MM.1S (cell line): ENCODE measurements around the gene ATP2A3.

Source experiments
- DNase-seq: peaks from one replicate; pipeline ENCODE4 v3.0.0-alpha.2; 2015
- H2AFZ ChIP-seq: fragments of 300-600 bp; sonication (generic); 2 replicates; pipeline ENCODE4 v1.6.0; 2016; ENCODE audit warnings: antibody characterized with exemption, low read length
- H3F3A ChIP-seq: fragments of 300-600 bp; sonication (generic); 2 replicates; pipeline ENCODE4 v1.6.1; 2016; ENCODE audit warnings: mild to moderate bottlenecking, antibody characterized with exemption, low read length, moderate library complexity, mixed read lengths; ENCODE audit not compliant: insufficient read depth
- H3K27ac ChIP-seq: fragments of 300-600 bp; sonication (generic); 2 replicates; pipeline ENCODE4 v1.5.1; 2016; ENCODE audit warnings: mild to moderate bottlenecking, low read length
- H3K27me3 ChIP-seq: fragments of 300-600 bp; sonication (generic); replicated peaks from 2 replicates; pipeline ENCODE4 v1.6.0; 2016; ENCODE audit warnings: low read length; ENCODE audit not compliant: insufficient read depth
- H3K36me3 ChIP-seq: fragments of 300-600 bp; sonication (generic); replicated peaks from 2 replicates; pipeline ENCODE4 v1.6.1; 2016; ENCODE audit warnings: mild to moderate bottlenecking, low read length, mixed read lengths; ENCODE audit not compliant: insufficient read depth
- H3K4me1 ChIP-seq: fragments of 300-600 bp; sonication (generic); 2 replicates; pipeline ENCODE4 v1.6.1; 2016; ENCODE audit warnings: low read length, mixed read lengths
- H3K4me2 ChIP-seq: fragments of 300-600 bp; sonication (generic); 2 replicates; pipeline ENCODE4 v1.6.0; 2016; ENCODE audit warnings: low read depth, low read length
- H3K4me3 ChIP-seq: fragments of 300-600 bp; sonication (generic); 2 replicates; pipeline ENCODE4 v1.5.1; 2016; ENCODE audit warnings: low read length, mixed read lengths
- H3K79me2 ChIP-seq: fragments of 300-600 bp; sonication (generic); 2 replicates; pipeline ENCODE4 v1.6.1; 2016; ENCODE audit warnings: mixed run types, low read length, mixed read lengths
- H3K9ac ChIP-seq: fragments of 300-600 bp; sonication (generic); 2 replicates; pipeline ENCODE4 v1.6.1; 2016; ENCODE audit warnings: low read length, mixed read lengths
- H3K9me2 ChIP-seq: fragments of 300-600 bp; sonication (generic); replicated peaks from 2 replicates; pipeline ENCODE4 v1.6.1; 2016; ENCODE audit warnings: mild to moderate bottlenecking, low read length, mixed read lengths; ENCODE audit not compliant: insufficient read depth
- H3K9me3 ChIP-seq: fragments of 300-600 bp; sonication (generic); replicated peaks from 2 replicates; pipeline ENCODE4 v1.6.1; 2016; ENCODE audit warnings: mild to moderate bottlenecking, low read length, mixed read lengths; ENCODE audit not compliant: insufficient read depth
- H4K20me1 ChIP-seq: fragments of 300-600 bp; sonication (generic); 2 replicates; pipeline ENCODE4 v1.6.1; 2016; ENCODE audit warnings: mild to moderate bottlenecking, low read length, moderate library complexity, mixed read lengths; ENCODE audit not compliant: insufficient read depth
- CTCF ChIP-seq: fragments of 300-600 bp; sonication (generic); IDR thresholded peaks from 2 replicates; pipeline ENCODE4 v1.5.1; 2016; ENCODE audit warnings: antibody characterized with exemption, low read length, mixed read lengths
- EZH2 ChIP-seq: fragments of 300-600 bp; sonication (generic); optimal IDR thresholded peaks from 2 replicates; pipeline ENCODE3; 2017; ENCODE audit warnings: low read depth, mild to moderate bottlenecking, antibody characterized with exemption, low read length, mixed read lengths
- EZH2phosphoT487 ChIP-seq: fragments of 300-600 bp; sonication (generic); IDR thresholded peaks from 2 replicates; pipeline ENCODE4 v1.6.1; 2018; ENCODE audit warnings: antibody characterized with exemption, low read length

ATP2A3 gene

GRCh38 chr17:3923466-3924190 lies 40.6 kb downstream of the ATP2A3 start:
- no peaks in the 10 kb centered on the region for H3K79me2 ChIP-seq
- no peak overlapping the region for H3K27ac ChIP-seq
- no peaks in the 10 kb centered on the region for H3K36me3 ChIP-seq
- H3K27me3 ChIP-seq = no peaks in the 10 kb centered on the region
- H2AFZ ChIP-seq = no peak overlapping the region
- H3K9me2 ChIP-seq = no peaks in the 10 kb centered on the region
- no peaks in the 10 kb centered on the region for H3K9me3 ChIP-seq
- no peak for DNase-seq
- TF ChIP-seq EZH2 = no peak
- no peak for TF ChIP-seq CTCF
- TF ChIP-seq EZH2phosphoT487 = no peak
- H3F3A ChIP-seq = peaks cover 19% of the 10 kb centered on the region; the same call in 1 of the 2 replicates
- no peaks in the 10 kb centered on the region for H3K4me1 ChIP-seq
- H4K20me1 ChIP-seq = no peaks in the 10 kb centered on the region
- no peak overlapping the region for H3K4me3 ChIP-seq
- no peak overlapping the region for H3K9ac ChIP-seq
- H3K4me2 ChIP-seq = no peak overlapping the region

- H3K9me3 ChIP-seq = no peaks in the 10 kb centered on the region
- TF ChIP-seq CTCF (no peak), EZH2 (no peak), EZH2phosphoT487 (no peak)
- H3K4me1 ChIP-seq = no peaks in the 10 kb centered on the region
- DNase-seq = no peak
- no peak overlapping the region for H3K27ac ChIP-seq
- no peak overlapping the region for H2AFZ ChIP-seq
- no peak overlapping the region for H3K4me3 ChIP-seq
- peaks cover 22% of the 10 kb centered on the region; the same call in 1 of the 2 replicates for H3F3A ChIP-seq
- H3K9ac ChIP-seq = no peak overlapping the region
- no peaks in the 10 kb centered on the region for H3K9me2 ChIP-seq
- H3K4me2 ChIP-seq = no peak overlapping the region
- no peaks in the 10 kb centered on the region for H3K79me2 ChIP-seq
- H3K27me3 ChIP-seq = no peaks in the 10 kb centered on the region
- no peaks in the 10 kb centered on the region for H4K20me1 ChIP-seq
- H3K36me3 ChIP-seq = no peaks in the 10 kb centered on the region
Observed at GRCh38 chr17:3922765-3923164, 41.5 kb downstream of the ATP2A3 start.

GRCh38 chr17:3921502-3922319 lies 42.5 kb downstream of the ATP2A3 start:
- Histone ChIP-seq H3F3A (peaks cover 22% of the 10 kb centered on the region; the same call in 1 of the 2 replicates), H3K9me3 (no peaks in the 10 kb centered on the region), H3K4me1 (peaks cover 7% of the 10 kb centered on the region), H2AFZ (no peak overlapping the region), H3K9ac (no peak overlapping the region), H3K4me3 (no peak overlapping the region), H3K27ac (no peak overlapping the region), H4K20me1 (no peaks in the 10 kb centered on the region), H3K36me3 (no peaks in the 10 kb centered on the region), H3K4me2 (no peak overlapping the region), H3K27me3 (no peaks in the 10 kb centered on the region), H3K9me2 (no peaks in the 10 kb centered on the region), H3K79me2 (no peaks in the 10 kb centered on the region)
- DNase-seq = no peak
- TF ChIP-seq EZH2phosphoT487 (no peak), CTCF (no peak), EZH2 (no peak)
